Measurements from ENCODE around the gene RABEP2.
A peak's percentile ranks its signal among the peaks of the same experiment; 100 is the strongest.
"Not testable (repeated sequence)": the region's sequence is repeated elsewhere in the genome, so short reads cannot be mapped to it uniquely, and the experiment has no call there.

RABEP2 gene

GRCh38 chr16:28943281-28943680 lies 18.2 kb upstream of the RABEP2 start:
- Histone ChIP-seq H3K36me3 (ENCODE audit: insufficient read depth, low read length) (no peaks in the 10 kb centered on the region), H3K4me1 (ENCODE audit: insufficient read depth, low read length) (peaks cover 6% of the 10 kb centered on the region), H3K4me3 (ENCODE audit: low read length) (no peak overlapping the region), H3K27me3 (ENCODE audit: insufficient read depth, low read length) (no peaks in the 10 kb centered on the region), H2AFZ (ENCODE audit: low read depth, low read length) (no peak overlapping the region), H3K9me3 (ENCODE audit: low read length) (no peaks in the 10 kb centered on the region)

GRCh38 chr16:28939825-28940224 lies 14.8 kb upstream of the RABEP2 start:
- not testable (repeated sequence) for H3K4me1 ChIP-seq (ENCODE audit: insufficient read depth, low read length); H3K9me3 ChIP-seq (ENCODE audit: low read length); H2AFZ ChIP-seq (ENCODE audit: low read depth, low read length); H3K27me3 ChIP-seq (ENCODE audit: insufficient read depth, low read length); H3K36me3 ChIP-seq (ENCODE audit: insufficient read depth, low read length); H3K4me3 ChIP-seq (ENCODE audit: low read length)

GRCh38 chr16:28938721-28939120 lies 13.7 kb upstream of the RABEP2 start:
- no peaks in the 10 kb centered on the region for H3K9me3 ChIP-seq (ENCODE audit: low read length)
- H2AFZ ChIP-seq (ENCODE audit: low read depth, low read length) = no peak overlapping the region
- H3K4me1 ChIP-seq (ENCODE audit: insufficient read depth, low read length) = no peaks in the 10 kb centered on the region
- H3K4me3 ChIP-seq (ENCODE audit: low read length) = no peak overlapping the region
- no peaks in the 10 kb centered on the region for H3K27me3 ChIP-seq (ENCODE audit: insufficient read depth, low read length)
- no peaks in the 10 kb centered on the region for H3K36me3 ChIP-seq (ENCODE audit: insufficient read depth, low read length)

GRCh38 chr16:28937222-28937876 lies 12.3 kb upstream of the RABEP2 start:
- Histone ChIP-seq H3K36me3 (ENCODE audit: insufficient read depth, low read length) (no peaks in the 10 kb centered on the region), H3K9me3 (ENCODE audit: low read length) (no peaks in the 10 kb centered on the region), H3K27me3 (ENCODE audit: insufficient read depth, low read length) (no peaks in the 10 kb centered on the region), H2AFZ (ENCODE audit: low read depth, low read length) (no peak overlapping the region), H3K4me3 (ENCODE audit: low read length) (no peak overlapping the region), H3K4me1 (ENCODE audit: insufficient read depth, low read length) (no peaks in the 10 kb centered on the region)

- no peak overlapping the region for H3K4me3 ChIP-seq (ENCODE audit: low read length)
- no peaks in the 10 kb centered on the region for H3K27me3 ChIP-seq (ENCODE audit: insufficient read depth, low read length)
- H3K4me1 ChIP-seq (ENCODE audit: insufficient read depth, low read length) = no peaks in the 10 kb centered on the region
- H2AFZ ChIP-seq (ENCODE audit: low read depth, low read length) = no peak overlapping the region
- no peaks in the 10 kb centered on the region for H3K9me3 ChIP-seq (ENCODE audit: low read length)
- H3K36me3 ChIP-seq (ENCODE audit: insufficient read depth, low read length) = no peaks in the 10 kb centered on the region
Observed at GRCh38 chr16:28936784-28937155, 11.7 kb upstream of the RABEP2 start.

- Histone ChIP-seq H2AFZ (ENCODE audit: low read depth, low read length) (no peak overlapping the region), H3K4me3 (ENCODE audit: low read length) (no peak overlapping the region), H3K4me1 (ENCODE audit: insufficient read depth, low read length) (no peaks in the 10 kb centered on the region), H3K9me3 (ENCODE audit: low read length) (no peaks in the 10 kb centered on the region), H3K36me3 (ENCODE audit: insufficient read depth, low read length) (no peaks in the 10 kb centered on the region), H3K27me3 (ENCODE audit: insufficient read depth, low read length) (no peaks in the 10 kb centered on the region)
Observed at GRCh38 chr16:28935924-28936783, 11.1 kb upstream of the RABEP2 start.

- H3K36me3 ChIP-seq (ENCODE audit: insufficient read depth, low read length) = no peaks in the 10 kb centered on the region
- H3K9me3 ChIP-seq (ENCODE audit: low read length) = no peaks in the 10 kb centered on the region
- peaks cover 4% of the 10 kb centered on the region for H3K4me1 ChIP-seq (ENCODE audit: insufficient read depth, low read length)
- H3K4me3 ChIP-seq (ENCODE audit: low read length) = no peak overlapping the region
- H2AFZ ChIP-seq (ENCODE audit: low read depth, low read length) = no peak overlapping the region
- no peaks in the 10 kb centered on the region for H3K27me3 ChIP-seq (ENCODE audit: insufficient read depth, low read length)
Observed at GRCh38 chr16:28935346-28935745, 10.3 kb upstream of the RABEP2 start.

- H3K4me1 ChIP-seq (ENCODE audit: insufficient read depth, low read length) = peaks cover 4% of the 10 kb centered on the region
- no peaks in the 10 kb centered on the region for H3K9me3 ChIP-seq (ENCODE audit: low read length)
Observed at GRCh38 chr16:28933171-28933570, 8.1 kb upstream of the RABEP2 start.

GRCh38 chr16:28932339-28933141 lies 7.5 kb upstream of the RABEP2 start:
- no peaks in the 10 kb centered on the region for H3K27me3 ChIP-seq (ENCODE audit: insufficient read depth, low read length)
- H3K36me3 ChIP-seq (ENCODE audit: insufficient read depth, low read length) = no peaks in the 10 kb centered on the region
- H3K4me3 ChIP-seq (ENCODE audit: low read length) = no peak overlapping the region
- no peaks in the 10 kb centered on the region for H3K9me3 ChIP-seq (ENCODE audit: low read length)
- H2AFZ ChIP-seq (ENCODE audit: low read depth, low read length) = no peak overlapping the region
- H3K4me1 ChIP-seq (ENCODE audit: insufficient read depth, low read length) = peaks cover 4% of the 10 kb centered on the region

More at GRCh38 chr16:28933171-28933570, 8.1 kb upstream of the RABEP2 start:
- no peaks in the 10 kb centered on the region for H3K36me3 ChIP-seq (ENCODE audit: insufficient read depth, low read length)
- H2AFZ ChIP-seq (ENCODE audit: low read depth, low read length) = no peak overlapping the region
- H3K27me3 ChIP-seq (ENCODE audit: insufficient read depth, low read length) = no peaks in the 10 kb centered on the region
- no peak overlapping the region for H3K4me3 ChIP-seq (ENCODE audit: low read length)

GRCh38 chr16:28931801-28932225 lies 6.8 kb upstream of the RABEP2 start, which contains the start of gene CD19:
TSS of gene CD19 (plus strand) at chr16:28931971. CDS start at chr16:28932001, 30 bp downstream.
- H3K4me1 ChIP-seq (ENCODE audit: insufficient read depth, low read length) = peaks cover 4% of the 10 kb centered on the region
- no peak within 1 kb of the TSS for H3K4me3 ChIP-seq (ENCODE audit: low read length)

GRCh38 chr16:28930652-28931051 lies 5.6 kb upstream of the RABEP2 start:
- peaks cover 4% of the 10 kb centered on the region for H3K4me1 ChIP-seq (ENCODE audit: insufficient read depth, low read length)
- H2AFZ ChIP-seq (ENCODE audit: low read depth, low read length) = peak overlapping the region; percentile 48
- H3K4me3 ChIP-seq (ENCODE audit: low read length) = no peak overlapping the region

More at GRCh38 chr16:28931801-28932225, 6.8 kb upstream of the RABEP2 start, which contains the start of gene CD19:
- H2AFZ ChIP-seq (ENCODE audit: low read depth, low read length) = peak within 1 kb of the TSS; percentile 48
- H3K9me3 ChIP-seq (ENCODE audit: low read length) = no peaks in the 10 kb centered on the region
- H3K27me3 ChIP-seq (ENCODE audit: insufficient read depth, low read length) = no peaks in the 10 kb centered on the region
- no peaks in the 10 kb centered on the region for H3K36me3 ChIP-seq (ENCODE audit: insufficient read depth, low read length)

GRCh38 chr16:28930203-28930602 lies 5.2 kb upstream of the RABEP2 start:
- Histone ChIP-seq H3K4me1 (ENCODE audit: insufficient read depth, low read length) (peaks cover 4% of the 10 kb centered on the region), H2AFZ (ENCODE audit: low read depth, low read length) (no peak overlapping the region), H3K27me3 (ENCODE audit: insufficient read depth, low read length) (no peaks in the 10 kb centered on the region), H3K4me3 (ENCODE audit: low read length) (no peak overlapping the region), H3K36me3 (ENCODE audit: insufficient read depth, low read length) (no peaks in the 10 kb centered on the region), H3K9me3 (ENCODE audit: low read length) (no peaks in the 10 kb centered on the region)

More at GRCh38 chr16:28930652-28931051, 5.6 kb upstream of the RABEP2 start:
- Histone ChIP-seq H3K27me3 (ENCODE audit: insufficient read depth, low read length) (no peaks in the 10 kb centered on the region), H3K9me3 (ENCODE audit: low read length) (no peaks in the 10 kb centered on the region), H3K36me3 (ENCODE audit: insufficient read depth, low read length) (no peaks in the 10 kb centered on the region)

GRCh38 chr16:28927815-28928214 lies 2.8 kb upstream of the RABEP2 start:
- Histone ChIP-seq H3K27me3 (ENCODE audit: insufficient read depth, low read length) (no peaks in the 10 kb centered on the region), H3K9me3 (ENCODE audit: low read length) (no peaks in the 10 kb centered on the region), H3K4me1 (ENCODE audit: insufficient read depth, low read length) (peaks cover 4% of the 10 kb centered on the region), H3K4me3 (ENCODE audit: low read length) (no peak overlapping the region), H2AFZ (ENCODE audit: low read depth, low read length) (no peak overlapping the region), H3K36me3 (ENCODE audit: insufficient read depth, low read length) (no peaks in the 10 kb centered on the region)

All from neuron (in vitro differentiated cells).